Middle frontal gyrus (tissue), 1 donor: ENCODE data around the gene TMEM214.

Experiments used
- DNase-seq: peaks from one replicate; pipeline ENCODE4 v3.0.0-alpha.2; 2015; ENCODE audit warnings: low spot score; ENCODE audit errors: extremely low spot score

Gene TMEM214, protein sequence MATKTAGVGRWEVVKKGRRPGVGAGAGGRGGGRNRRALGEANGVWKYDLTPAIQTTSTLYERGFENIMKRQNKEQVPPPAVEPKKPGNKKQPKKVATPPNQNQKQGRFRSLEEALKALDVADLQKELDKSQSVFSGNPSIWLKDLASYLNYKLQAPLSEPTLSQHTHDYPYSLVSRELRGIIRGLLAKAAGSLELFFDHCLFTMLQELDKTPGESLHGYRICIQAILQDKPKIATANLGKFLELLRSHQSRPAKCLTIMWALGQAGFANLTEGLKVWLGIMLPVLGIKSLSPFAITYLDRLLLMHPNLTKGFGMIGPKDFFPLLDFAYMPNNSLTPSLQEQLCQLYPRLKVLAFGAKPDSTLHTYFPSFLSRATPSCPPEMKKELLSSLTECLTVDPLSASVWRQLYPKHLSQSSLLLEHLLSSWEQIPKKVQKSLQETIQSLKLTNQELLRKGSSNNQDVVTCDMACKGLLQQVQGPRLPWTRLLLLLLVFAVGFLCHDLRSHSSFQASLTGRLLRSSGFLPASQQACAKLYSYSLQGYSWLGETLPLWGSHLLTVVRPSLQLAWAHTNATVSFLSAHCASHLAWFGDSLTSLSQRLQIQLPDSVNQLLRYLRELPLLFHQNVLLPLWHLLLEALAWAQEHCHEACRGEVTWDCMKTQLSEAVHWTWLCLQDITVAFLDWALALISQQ

DNA sequence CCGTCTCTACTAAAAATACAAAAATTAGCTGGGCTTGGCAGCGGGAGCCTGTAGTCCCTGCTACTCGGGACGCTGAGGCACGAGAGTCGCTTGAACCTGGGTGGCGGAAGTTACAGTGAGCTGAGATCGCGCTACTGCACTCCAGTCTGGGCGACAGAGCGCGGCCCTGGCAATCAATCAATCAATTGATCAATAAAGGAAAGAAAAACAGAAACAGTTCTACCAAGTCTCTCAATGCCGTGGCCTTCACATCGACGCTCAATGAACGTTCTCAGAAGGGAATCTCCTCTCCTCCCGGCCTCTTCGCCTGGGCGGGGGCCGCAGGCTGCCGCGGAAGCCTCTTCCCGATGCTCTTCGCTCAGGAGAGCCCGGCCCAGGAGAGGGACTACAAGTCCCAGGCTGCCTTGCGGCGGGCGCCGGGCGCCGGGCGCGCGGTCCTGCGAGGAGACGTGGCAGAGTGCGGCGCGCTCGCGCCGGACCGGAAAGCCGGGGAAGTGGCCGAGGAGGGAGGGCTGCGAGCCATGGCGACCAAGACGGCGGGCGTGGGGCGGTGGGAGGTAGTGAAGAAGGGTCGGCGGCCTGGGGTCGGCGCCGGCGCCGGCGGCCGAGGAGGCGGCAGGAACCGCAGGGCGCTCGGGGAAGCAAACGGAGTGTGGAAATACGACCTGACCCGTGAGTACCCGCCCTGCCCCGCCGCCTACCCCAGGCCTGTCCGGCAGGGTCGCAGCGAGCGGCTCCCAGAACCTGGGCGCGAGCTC is at the start of gene TMEM214:
Gene TMEM214, plus strand, starts transcription at position 471 of the 758 bp plus-strand sequence. Its CDS starts 51 bp downstream, at position 522.
- DNase-seq: peak; percentile 69

DNA sequence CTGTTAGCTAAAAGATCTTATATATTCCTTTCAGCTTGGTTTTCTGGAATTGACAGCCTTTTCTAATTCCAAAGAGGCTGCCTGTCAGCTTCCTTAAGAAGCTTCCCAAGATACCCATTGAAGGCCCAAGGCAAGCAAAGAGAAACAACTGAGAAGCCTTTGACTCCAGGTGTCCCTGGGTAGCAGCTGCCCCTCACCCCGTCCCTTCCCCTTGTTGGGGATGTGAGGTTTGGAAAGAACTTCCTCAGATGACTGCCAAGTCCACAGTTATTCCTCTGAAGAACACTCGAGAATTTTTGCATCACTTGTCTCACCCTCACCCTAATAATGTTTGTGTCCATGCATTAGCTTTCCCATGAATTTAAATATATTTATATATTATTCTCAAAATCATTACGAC is 49.0 kb upstream of the TMEM214 start:
- no peak for DNase-seq

DNA sequence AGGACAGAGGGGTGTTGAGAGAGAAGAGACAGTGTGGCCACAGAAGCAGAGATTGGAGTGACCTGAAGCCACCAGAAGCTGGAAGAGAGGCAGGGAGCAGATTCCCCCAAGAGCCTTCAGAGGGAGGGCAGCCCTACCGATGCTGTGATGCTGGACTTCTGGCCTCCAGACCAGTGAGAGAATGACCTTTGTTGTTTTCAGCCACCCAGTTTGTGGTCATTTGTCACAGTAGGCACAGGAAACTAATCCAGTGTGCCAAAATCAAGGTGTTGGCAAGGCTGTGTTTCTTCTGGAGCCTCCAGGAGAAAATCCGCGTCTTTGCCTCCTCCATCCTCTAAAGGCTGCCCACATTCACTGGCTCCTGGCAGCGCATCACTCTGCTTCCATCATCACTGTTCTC is 47.0 kb upstream of the TMEM214 start:
- DNase-seq: no peak

DNA sequence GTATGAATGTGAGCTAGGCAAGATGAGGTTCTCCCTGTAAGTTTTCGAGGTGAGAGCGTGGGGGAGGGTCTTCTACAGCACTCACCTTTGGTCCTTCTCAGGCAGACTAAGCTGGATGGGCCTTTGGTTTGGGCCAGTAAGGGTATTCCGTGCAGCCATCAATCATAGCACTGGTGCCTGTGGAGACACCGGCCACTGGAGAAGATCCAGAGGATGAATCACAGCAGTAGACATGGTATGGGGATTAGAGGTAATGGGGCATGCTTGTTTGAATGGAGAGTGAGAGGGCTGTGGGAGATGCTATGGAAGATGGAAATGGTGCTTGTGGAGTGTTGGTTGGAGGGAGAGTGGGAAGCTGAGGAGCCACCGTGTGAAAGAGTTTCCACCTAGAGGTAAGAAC is 46.2 kb upstream of the TMEM214 start:
- no peak for DNase-seq

DNA sequence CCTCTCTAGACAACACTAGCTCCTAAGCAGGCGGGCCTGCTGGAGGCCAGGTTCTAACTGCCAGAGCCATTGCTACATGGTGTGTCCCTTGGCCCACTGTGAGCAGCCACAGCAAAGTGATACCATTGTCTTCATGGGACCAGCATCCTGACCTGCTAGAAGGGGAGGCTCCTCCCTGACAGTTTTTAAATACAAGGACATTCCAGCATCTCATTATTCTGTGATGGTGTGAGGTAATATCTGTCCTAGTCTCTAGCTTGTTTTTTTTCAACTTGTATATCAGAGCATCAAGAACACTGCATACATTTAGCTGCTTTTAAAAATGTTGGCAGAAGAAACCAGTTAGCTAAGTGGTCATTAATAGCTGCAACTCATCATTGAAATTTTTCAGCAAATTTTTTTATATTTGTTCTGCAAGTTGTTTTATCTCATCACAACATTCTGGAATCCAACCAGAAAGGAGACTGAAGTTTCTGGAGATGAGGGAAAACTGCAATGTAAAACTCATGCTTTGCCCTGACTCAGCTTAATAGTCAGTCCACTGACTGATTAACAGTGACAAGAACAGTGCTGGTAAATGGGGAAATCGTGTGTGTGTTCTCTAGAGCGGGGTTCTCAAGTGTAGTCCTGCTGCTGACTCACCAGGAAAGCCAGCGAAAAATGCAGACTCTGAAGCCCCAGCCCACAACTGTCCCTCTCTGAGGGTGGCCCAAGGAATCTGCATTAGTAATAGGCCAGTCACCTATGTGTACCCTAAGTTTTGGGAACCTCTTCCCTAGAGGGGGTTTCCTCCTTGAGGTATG is 44.5 kb upstream of the TMEM214 start:
- DNase-seq: no peak

DNA sequence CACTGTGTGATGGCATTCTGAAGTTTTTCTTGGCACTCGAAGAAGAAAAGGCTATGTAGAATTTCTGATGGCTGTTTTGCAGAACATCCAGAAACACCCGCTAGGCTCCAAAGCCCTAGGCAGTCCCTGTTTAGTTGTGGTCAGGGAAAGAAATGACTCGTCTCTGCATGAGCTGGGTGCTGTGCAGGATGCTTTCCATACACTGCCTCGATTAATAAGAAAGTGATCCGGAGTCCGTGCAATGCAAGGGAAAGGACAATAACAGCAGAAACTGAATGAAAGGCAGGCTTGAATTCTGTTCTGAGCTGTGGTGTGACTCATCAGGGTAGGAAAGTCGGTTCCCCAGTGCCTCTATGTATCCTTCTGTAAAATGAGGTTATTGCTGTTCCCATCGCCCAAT is 43.6 kb upstream of the TMEM214 start:
- DNase-seq: no peak

DNA sequence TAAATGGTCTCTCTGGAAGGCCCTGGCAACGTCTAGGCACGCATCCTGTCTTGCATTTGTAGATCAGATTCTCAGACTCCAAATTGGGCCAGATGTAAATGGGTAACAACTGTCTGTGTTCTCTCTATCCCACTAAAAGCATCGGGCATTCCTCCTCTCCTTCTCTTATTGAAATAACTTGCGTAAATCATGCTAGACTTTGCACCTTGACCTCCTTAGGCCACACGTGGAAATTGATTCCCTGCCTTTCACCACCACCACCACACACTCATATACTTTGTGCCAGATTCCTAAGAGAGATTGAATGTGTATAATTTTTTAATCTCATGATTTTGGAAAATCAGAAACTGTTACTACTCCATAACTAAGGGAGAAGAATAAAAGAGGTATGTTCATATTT is 41.0 kb upstream of the TMEM214 start:
- DNase-seq: no peak

DNA sequence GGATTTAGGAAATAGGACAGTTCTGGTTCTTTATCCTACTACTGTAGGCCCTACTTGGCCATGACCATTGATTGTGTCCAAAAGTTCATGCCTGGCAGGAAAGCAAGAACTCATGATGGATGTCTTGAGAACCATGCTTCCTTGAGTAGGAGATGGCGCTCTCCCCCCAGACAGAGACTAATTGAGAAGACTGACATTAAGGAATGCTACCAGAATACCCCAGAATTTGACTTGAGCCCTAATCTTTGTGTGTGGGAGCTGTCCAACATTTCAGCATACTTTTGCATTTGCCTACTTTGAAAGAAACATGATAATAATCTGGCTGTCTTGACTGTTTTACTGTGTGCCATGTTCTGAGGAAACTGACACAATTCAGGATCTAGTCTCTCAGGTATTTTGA is 39.0 kb upstream of the TMEM214 start:
- no peak for DNase-seq

DNA sequence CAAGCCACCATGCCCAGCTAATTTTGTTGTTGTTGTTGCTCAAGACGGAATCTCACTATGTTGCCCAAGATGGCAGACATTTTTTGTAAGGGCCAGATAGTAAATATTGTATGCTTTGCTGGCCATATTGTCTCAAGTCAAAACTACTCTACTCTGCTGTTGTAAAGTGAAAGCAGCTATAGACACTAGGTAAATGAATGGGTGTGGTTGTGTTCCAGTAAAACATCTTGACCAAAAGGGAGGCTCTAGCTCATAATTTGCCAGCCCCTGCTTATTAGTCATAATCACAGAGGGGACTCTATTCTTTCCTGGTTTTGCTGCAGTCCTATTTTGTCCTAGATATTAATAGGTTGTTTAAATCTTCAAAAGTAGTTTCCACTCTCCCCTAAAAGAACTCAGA is 37.8 kb upstream of the TMEM214 start:
- no peak for DNase-seq

DNA sequence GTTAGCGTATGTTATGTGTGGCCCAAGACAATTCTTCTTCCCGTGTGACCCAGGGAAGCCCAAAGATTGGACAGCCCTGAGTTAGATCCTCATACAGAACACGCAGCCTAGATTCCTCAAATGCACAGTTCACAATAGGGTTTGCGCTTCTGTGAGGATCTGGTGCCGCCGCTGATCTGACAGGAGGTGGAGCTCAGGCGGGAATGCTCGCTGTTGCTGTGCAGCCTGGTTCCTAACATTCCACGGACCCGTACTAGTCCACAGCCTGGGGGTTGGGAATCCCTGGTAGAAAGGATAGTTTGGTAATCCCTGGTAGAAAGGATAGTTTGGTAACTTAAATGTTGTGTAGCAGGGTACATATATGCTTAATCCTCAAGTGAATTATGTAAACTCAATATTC is 35.4 kb upstream of the TMEM214 start:
- DNase-seq: no peak

DNA sequence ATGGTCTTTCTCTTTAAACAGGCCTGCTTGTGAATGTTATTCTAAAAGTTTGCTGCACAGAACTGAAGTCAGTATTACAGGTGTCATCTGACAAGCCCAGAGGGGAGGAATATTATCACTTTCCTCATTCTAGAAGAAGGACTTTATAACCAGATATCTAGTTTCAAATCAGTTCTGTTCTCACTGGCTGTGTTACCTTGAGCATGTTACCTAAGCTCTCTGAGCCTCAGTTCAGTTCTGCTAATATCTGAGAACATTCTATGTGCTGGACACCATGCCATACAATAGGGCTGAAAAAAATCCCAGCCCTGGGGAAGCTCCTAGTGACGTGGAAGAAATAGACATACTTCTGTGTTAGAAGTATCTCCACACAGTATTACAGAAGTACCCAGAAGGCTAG is 34.4 kb upstream of the TMEM214 start:
- DNase-seq: no peak

DNA sequence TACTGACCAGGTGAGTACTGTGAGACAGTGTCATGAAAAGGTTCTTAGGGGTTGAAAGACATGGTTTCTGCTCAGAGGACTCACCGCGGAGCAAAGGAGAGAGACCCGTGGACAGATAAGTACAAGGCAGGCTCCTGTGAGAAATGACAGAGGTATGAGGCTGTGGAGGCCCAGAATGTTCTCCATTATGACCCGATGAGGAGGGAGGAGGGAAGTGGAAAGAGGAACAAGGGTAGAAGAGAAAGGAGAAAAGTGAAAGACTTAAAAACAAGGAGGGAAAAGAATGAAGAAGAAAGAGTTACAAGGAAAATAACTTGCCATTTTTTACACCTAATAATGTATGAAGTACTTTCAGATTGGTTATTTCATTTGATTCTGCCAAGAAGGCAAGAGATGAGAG is 32.5 kb upstream of the TMEM214 start:
- no peak for DNase-seq

DNA sequence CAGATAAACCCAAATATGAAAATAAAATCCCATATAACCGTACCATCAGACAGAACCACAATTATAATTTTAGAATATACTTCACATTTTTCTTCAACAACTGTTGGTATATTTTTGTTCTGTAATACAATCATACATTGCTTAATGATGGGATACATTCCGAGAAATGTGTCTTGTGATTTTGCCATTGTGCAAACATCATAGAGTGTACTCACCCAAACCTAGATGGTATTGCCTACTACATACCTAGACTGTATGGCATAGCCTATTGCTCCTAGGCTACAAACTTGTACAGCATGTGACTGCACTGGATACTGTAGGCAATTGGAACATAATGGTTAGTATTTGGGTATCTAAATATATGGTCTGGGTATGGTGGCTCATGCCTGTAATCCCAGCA is 31.8 kb upstream of the TMEM214 start:
- no peak for DNase-seq

DNA sequence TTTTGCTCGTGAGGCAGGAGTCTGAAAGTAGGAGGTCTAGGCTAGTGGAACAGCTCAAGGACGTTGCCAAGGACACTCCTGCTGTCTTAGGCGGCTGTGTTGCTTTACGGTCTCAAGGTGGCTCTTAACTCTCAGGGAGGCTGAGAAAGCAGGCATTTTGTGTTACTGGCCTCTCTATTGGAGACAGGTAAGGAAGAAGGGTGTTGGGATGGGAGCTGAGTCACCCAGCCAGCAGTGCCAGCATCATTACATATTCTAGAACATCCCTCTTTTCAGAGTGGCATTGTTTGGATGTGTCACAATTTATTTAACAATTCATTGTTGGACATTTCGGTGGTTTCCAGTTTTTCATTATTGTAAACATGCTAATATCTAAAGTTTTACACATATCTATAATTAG is 30.8 kb upstream of the TMEM214 start:
- DNase-seq: no peak

DNA sequence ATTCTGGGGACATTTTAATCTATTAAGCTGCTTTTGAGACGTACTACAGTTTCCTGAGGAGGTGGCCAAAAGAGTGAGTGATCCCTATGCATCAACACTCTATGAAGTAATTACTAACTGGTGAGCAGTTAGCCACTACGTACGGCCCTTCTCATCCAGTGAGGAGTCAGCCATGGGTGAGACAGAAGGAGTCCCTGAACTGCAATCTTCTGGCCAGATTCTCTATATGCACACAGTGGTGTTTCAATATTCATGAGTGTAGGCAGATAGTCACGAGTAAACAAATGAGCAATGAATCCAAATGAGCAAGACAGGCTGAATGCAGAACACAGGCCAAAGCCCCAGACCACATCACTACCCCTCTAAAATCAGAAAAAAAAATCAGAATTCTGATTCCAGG is 29.8 kb upstream of the TMEM214 start:
- no peak for DNase-seq

DNA sequence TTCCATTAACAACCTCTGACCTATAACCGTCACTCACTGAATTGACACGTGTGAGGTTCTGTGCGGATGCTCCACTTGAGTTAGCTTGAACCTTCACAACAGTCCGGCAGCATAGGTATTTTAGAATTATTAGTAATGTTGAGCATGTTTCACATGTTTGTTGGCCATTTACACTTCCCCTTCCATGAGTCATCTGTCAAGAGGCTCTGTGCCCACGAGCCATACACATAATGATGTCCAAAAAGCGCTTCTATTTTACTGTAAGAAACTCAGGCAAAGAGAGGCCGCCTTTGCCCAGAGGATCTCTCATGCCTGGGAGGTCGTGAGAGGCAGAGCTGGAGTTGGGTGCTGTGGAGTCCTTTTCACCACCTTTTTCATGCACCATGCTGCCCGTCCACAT is 28.9 kb upstream of the TMEM214 start:
- no peak for DNase-seq

DNA sequence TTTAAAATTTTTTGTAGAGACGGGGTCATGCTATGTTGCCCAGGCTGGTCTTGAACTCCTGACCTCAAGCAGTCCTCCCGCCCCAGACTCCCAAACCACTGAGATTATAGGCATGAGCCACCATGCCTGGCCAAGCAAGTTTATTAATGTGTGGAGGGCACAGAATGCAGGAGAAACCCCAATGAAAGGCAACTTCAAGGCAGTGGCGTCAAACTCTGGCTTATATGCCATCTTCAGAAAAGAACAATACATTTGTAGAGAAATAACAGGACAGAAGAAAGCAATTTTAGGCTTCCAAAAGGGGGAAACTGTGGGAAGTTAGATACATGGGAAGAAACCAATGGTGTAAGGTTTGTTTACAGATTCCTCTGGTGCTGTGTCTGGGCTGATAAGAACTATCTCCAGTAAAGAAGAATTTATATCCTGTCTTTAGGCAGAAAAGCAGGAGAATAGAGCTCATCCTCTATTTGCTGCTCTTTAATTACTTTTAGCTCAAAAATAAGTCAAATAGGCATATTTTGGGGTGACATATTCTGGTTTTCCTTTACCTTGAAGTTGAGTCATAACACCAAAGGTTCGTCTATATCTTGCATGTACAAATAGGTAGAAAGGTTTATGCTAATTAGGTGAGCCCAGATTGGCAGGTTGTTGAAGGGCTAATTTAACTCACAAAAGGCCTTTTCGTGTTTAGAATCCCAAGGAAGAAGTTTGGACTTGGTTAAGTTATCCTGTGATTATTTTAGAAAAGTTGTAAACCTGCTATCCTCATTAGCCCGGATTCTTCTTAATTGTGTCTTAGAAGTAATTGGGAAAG is 26.0 kb upstream of the TMEM214 start:
- DNase-seq: no peak

DNA sequence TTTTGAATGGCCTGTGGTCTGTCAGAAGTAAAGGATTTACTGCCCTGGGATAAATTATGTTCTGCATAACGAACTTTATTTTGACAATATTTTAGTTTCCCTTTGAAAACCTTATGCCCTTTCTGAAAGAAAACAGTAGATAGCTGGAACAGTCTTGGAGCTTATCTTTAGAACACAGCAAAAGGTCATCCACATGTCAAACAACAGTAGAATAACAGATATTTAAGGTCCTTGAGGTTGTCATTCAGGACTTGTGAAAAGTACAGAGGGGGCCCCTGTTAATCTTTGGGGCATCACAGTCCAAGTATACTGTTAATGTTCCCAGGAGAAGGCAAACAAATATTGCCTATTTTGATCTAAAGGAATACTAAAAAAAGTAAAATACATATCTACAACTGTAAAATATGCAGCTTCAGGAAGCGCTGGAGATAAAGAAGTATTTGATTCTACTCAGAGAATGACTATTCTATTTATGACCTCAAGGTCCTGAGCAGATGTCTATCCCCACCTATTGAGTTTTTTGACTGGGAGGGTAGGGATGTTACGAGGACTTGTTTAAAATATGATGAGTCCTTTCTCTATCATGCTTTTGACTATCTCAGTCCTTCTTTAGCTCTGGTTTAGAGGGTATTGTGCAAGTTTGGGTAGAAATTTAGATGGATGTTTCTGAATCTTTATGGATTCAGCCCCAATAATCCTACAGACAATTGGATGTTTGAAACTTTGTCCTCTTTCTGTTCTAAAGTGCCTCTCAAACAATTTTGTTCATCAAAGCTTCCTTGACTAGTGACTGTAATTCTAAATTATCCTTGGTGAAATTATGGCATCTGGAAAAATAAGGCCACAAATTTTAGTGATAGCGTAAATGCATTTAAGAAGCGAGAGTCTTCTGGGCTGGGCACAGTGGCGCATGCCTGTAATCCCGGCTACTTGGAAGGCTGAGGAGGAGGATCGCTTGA is 25.1 kb upstream of the TMEM214 start:
- DNase-seq: no peak

DNA sequence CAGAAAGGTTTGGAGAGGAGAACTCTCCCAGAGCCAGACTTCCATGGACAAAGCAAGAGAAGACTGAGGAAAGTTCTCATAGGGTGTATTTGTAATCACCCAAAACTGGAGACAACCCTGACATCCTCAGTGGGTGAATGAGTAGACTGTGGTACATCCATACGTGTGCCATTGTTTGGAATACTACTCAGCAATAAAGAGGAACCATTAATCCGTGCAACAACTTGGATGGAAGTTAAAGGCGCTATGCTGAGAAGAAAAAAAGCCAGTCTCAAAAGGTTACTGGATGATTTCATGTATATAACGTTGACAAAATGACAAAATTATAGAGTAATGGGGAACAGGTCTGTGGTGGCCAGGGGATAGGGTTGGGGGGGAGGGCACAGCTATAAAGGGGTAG is 24.1 kb upstream of the TMEM214 start:
- DNase-seq: no peak
